Occipital lobe (tissue), 2 donors: ENCODE measurements around the gene MED17. TPM values are rescaled to one million over a fixed set of nuclear protein-coding genes. Genes with fewer than 3 reads are reported as not detected.
"Not testable (repeated sequence)": the region's sequence is repeated elsewhere in the genome, so short reads cannot be mapped to it uniquely, and the experiment has no call there.

Experiments
- DNase-seq: peaks from one replicate; lab custom pipeline; 2025; lab: John Stamatoyannopoulos, UW
- total RNA-seq: library from RNA; depleted of rRNA; stranded (reverse); fragments of >200 nt; gene quantifications from one replicate; pipeline ENCODE4 v1.2.3, GENCODE V29; 2014

MED17 gene
- total RNA-seq, 1 donor from 2014 or later: 78.0 TPM

DNA sequence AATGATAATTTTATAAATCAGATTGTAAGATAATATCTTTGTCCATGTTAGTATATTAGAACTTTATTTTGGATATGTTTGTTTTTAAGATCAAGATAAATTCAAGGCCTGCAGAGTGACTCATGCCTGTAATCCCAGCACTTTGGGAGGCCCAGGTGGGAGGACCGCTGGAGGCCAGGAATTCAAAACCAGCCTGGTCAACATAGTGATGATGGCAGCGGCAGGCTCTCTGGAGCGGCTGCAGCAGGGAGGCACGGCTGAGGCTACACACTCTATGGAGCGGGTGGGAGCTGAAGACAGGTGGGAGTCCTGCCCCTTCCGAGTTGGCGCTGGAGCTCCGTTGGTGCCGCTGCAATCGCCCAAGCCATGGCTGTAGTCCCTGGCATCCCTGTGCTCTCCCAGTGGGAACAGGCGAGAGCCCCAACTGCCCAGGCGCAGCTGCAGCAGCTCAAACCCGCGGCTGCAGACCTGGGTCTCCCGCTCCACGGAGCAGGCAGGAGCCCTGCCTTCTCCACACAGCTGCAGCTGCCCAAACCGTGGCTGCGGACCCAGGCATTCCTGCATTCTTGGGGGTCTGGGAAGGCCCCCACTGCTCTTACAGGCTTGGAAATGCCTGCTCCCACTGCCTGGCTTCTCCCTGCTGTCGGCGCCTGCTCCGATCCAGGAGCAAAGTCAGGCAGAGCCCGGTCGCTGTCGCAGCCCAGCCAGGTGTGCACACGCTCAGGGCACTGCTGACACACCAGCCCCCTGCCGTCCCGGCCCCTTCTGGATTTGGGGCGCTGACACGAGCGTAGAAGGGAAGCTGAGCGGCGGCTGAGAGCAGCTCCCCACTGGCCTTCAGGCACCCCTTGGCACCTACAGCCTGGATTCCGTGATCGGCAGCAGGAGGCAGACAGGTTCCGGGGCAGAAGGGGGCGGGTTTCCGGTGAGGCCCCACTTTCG is 25.9 kb upstream of the MED17 start:
- no peak for DNase-seq

DNA sequence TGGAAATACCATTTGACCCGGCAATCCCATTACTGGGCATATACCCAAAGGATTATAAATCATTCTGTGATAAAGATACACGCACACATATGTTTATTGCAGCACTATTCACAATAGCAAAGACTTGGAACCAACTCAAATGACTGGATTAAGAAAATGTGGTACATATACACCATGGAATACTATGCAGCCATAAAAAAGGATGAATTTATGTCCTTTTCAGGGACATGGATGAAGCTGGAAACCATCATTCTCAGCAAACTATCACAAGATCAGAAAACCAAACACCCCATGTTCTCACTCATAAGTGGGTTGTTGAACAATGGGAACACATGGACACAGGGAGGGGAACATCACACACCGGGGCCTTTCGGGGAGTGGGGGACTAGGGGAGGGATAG is 25.0 kb upstream of the MED17 start:
- not testable (repeated sequence) for DNase-seq

DNA sequence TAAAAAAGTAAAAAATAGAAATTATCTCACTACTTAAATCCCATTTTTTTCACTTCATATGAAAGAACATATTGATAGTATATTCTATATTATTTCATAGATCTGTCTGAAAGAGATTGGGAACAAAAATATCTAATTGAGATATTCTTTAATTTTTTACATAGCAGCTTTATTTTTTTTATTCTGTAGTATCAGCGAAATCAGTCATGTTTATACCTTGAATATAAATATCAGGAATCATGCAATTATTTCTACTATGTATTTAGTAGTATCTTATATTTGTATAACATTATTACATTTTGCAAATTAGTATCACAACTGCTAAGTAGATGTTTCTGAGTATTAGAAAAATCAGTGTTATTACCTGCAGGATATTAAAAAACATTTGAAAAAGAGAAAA is 22.2 kb upstream of the MED17 start:
- DNase-seq: no peak

DNA sequence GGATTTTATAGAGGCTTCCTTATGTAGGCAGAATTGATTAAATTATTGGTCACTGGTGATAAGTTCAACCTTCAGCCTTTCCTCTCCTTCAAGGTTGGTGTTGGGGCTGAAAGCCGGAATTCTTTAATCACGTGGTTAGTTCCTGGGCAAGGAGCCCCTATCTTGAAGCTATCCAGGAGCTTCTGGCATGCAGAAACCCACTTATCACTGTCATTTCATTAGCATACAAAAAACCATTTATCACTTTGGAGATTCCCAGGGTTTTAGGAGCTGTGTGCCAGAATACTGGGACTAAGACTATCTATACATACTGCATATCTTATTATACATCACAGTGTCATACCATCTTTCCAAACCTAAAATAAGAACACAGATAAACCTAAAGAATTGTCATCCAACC is 18.5 kb upstream of the MED17 start:
- no peak for DNase-seq

DNA sequence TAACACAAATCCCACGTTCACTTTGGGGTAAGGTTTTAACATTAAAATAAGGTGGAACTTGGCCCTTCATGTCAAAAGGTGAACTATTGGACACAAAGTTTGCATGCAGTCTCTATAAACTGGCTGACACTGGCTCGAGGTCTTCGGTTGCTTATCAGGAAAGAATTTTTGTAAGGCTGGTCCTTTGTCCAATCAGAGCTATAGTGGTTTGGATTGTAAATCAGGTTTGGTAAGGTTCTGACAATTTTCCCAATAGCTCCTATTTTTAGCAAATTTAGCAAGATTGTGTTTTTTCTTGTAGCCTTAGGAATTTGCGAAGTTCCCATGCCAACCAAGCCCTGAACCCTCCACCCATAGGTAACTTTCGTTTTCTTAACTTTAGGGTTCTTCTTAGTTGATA is 17.6 kb upstream of the MED17 start:
- DNase-seq: no peak

DNA sequence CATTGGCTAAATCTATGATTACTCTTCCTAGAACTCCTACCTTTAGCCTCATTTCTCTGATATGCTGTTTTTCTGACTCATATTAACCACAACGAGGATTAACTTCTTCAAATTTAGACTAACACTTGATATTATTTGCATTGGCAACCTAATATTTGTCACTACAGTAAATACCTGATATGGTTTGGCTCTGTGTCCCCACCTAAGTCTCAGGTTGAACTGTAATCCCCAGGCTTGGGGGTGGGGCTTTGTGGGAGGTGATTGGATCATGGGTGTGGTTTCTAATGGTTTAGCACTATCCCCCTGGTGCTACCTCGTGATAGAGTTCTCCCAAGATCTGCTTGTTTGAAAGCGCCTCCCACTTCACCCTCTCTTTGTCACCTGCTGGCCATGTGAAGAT is 17.1 kb upstream of the MED17 start:
- DNase-seq: no peak

DNA sequence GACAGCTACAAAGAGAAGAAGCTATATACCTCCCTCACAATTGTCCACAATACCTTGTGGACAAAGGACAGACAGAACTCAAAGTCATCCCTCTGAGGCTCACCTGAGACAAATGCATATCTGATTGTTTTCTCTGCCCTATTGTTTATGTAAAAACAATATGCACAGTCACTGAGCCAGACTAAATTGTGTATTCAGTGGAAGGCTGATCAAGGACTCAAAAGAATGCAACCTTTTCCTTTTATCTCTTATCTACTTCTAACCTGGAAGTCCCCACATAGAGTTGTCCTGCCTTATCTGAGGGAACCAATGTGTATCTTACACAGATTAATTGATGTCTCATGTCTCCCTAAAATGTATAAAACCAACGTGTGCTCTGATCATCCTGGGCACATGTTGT is 13.9 kb upstream of the MED17 start:
- no peak for DNase-seq

DNA sequence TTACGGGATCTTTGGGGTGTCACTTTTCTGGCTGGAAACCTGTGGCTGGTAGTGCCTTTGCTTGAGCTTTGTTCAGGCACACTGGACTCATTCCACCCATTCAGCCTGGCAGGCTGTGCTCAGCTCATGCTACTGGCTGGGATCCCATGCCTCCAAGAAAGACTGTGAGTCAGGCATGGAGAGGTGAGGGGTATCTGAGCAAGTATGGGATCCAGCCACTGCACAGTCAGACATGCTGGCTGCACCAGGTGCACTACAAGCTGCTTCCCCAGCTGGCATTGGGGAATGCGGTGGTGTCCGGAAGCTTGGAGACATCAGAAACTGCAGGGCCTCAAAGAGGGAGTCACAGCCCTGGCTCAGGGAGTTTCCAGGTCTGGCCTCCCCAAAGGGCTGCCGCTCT is 12.0 kb upstream of the MED17 start:
- no peak for DNase-seq

DNA sequence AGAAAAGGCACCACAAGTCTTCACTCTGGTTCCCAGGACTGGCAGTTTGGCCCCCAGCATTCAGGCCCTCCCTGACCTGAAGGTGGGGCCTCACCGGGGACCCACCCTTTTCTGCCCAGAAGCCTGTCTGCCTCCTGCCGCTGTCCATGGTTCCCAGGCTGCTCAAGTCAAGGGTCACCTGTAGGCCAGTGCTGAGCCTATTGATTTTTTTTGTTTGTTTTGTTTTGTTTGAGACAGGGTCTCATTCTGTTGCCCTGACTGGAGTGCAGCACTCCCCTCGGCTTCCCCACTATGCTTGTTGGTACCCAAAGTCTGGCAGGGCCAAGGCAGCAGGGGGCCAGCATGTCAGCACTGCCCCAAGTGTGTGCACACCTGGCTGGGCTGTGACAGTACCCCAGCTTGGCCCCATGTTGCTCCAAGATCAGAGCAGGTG is 11.0 kb upstream of the MED17 start:
- DNase-seq: no peak

DNA sequence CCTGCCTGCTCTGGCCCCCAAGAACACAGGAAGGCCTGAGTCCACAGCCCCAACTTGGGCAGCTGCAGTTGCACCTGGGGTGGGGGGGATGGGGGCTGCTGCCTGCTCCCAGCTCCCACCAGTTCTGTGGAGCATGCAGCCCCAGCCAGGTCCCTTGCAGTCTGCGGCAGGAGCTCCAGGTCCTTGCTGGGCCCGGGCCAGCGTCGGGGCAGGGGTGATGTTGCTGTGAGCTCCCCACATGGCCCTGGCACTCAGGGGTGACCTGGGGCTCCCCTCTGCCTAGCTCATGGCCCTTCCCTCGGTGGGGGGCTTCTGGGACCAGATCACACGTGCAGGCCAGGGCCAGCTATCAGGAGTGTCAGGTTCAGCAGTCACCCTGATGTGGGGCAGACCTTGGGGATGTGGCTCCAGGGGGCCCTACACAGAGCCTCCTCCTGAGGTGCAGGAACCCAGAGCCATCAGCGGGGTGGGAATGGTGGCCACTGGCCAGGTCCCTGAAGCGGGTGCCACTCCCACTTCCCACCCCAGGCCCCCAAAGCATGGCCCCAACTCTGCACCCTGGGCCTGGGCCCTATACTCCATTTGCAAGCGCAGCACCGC is 10.4 kb upstream of the MED17 start:
- no peak for DNase-seq

DNA sequence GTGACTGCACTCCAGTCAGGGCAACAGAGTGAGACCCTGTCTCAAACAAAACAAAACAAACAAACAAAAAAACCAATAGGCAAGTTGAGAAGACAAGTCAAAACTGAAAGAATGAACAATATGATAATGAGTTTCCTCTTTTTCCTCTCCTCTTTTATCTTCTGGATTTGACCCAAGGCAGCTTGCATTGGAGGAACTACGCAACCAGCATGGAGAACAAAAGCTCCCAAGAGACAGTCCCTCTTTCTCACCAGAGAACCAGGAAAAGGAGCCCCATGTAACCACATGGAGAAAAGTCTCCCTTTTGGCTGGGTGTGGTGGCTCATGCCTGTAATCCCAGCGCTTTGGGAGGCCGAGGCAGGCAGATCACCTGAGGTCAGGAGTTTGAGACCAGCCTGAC is 9.5 kb upstream of the MED17 start:
- not testable (repeated sequence) for DNase-seq

DNA sequence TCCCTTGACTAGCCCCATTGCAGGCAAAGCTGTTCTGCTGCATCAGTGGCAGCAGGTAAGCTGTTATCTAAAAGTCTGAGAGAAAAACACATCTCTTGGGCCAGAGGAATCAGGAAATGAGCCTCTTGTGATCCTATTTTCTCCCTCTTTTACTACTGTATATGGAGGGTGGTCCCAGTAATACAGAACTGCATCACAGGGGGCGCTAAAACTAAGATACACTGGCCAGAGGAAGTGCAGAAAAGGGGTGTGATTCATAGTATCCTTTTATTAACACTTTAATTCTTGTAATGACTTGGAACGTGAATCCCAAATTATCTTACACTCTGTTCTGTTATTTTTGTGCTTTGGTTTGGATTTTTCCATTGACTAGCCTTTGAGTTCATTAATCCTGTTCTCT is 8.8 kb upstream of the MED17 start:
- no peak for DNase-seq

DNA sequence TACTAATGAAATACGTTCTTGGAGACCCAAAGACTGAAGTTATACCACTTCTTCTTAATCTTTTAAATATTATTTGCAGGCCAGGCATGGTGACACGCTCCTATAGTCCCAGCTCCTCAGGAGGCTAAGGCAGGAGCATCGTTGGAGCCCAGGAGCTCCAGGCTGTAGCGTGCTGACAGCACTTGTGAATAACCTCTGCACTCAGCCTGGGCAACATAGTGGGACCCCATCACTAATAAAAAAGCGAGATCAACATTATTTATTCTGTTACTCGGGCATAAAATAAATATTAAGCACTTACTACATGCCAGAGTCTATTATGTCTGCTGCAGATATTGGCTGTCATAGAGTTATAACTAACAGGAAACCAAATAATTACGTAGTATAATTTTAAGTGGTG is 720 bp upstream of the MED17 start:
- DNase-seq: no peak

DNA sequence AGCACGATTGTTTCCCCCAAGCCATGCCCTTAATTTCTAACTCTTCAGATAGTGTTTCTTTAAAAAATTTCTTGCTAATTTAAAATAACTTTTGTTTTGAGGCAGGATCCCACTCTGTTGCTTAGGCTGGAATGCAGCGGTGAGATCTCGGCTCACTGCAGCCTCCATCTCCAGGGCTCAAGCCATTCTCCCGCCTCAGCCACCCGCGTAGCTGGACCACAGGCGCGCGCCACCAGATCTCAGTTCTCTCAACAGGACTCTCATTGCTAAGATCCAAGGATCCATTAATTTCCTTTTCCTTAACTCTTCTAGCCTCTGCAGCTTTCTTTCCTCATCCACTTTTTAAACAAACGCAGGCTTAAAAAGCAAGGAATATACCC is 327 bp upstream of the MED17 start:
- DNase-seq: no peak

DNA sequence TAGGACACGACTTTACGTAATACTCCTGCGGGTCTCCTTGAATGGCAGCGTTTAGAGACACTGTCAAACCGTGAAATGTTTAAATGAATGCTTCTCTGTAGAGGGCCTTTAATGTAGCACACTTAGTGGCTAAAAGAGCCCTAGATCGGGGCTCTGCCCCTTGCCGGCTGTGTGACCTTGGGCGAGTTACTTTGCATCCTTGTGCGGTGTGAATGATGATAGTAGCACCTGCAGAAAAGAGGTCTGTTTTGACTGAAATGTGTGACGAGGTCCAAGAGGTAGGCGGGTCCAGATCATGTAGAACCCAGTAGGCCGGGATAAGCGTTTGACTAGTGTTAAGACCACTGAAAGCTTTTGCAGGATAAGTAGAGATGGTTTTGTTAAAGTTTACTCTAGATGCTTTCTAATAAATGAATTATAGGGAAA is 866 bp downstream of the MED17 start:
- no peak for DNase-seq

DNA sequence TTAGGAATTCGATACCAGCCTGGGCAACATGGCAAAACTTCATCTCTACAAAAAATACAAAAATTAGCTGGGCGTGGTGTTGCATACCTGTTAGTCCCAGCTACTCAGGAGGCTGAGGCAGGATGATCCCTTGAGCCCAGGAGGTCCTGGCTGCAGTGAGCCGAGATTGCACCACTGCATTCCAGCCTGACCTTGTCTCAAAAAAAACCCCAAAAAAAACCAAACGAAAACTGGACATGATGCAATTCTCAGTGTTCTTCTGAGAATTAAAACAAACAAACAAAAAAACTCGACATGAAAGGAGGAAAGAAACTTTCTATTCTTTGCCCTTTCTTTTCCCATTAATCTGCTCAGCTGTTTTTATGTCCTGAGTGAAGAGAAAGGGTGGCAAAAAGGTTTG is 7.4 kb downstream of the MED17 start:
- DNase-seq: no peak

DNA sequence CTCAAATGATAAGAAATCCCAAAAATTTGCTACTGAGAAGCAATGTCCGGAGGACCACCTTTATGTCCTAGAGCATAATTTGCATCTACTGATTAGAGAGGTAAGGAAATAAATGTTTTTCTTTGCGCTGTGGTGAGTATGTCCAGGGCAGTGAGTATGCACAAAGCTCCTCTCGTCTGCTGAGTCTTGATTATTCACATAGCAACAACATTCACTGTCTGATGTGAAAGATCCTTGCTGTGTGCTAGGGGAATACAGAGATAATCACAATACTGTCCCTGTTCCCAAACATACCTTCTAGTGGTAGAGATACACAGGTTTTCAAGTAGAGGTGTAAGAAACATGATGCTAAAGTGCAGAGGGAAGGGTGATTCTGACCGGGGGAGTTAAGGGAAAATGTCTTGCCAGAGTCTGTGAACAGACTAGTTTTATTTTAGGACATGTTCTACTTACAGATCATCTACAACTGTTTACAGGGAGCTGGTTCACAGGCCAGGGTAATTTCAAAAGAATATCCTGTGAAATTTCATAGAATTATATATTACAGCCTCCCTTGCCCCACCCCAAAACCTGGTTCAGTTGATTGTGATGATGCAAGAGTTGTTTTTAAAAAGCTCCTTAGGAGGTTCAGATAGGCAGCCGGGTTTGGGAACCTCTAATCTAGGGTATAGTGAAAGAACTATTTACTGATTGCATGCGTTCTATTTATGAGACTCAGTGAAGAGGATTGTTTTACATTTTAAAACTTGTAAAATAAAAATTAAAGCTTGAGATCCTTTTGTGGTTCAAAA is 12.6 kb downstream of the MED17 start:
- DNase-seq: no peak

DNA sequence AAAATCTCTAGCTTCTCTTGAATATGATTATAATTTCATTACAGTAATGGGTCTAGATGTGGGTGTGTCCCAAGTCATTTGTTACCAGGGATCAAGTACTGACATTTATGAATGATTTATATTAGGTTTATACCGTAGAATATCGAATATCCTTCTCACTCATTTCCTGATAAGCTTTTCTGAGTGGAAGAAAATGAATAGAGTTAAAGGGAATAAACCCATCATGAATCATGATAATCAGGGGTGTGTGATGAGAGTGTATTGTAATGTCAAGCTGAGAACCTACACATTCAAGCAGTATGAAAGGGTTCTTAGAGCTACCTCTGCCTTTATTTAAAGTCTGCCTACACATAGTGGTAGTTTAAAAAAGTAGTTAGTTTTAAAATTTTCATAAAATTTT is 17.3 kb downstream of the MED17 start:
- DNase-seq: no peak

DNA sequence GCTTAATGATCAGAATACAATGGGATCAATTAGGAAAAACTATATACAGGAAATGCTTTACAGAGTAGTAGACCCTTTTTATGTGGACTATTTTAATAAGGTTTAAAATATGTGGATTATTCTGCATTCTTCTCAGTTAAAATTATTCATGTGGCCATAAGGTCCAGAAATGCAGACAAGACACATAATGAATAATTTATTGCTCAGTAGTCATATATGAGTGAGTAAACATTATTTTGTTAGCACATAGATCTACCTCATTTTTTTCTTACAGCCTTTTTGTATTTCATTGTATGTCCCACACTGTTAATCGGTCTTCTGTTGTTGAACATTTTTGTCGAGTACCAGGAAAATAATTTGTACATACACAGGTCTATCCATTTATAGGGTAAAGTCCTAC is 20.8 kb downstream of the MED17 start:
- no peak for DNase-seq

DNA sequence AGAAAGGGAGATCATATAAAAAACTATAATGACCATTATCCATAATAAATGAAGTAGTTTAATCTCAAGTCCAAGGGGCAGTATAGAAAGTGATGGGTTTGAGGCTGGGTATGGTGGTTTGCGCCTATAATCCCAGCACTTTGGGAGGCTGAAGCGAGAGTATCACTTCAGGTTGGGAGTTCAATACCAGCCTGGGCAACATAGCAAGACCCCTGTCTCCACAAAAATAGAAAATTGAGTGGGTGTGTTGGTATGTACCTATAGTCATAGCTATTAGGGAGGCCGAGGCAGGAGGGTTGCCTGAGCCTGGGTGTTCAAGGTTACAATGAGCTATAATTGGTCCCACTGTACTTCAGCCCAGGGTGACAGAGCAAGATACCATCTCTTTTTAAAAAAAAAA is 23.9 kb downstream of the MED17 start:
- no peak for DNase-seq

DNA sequence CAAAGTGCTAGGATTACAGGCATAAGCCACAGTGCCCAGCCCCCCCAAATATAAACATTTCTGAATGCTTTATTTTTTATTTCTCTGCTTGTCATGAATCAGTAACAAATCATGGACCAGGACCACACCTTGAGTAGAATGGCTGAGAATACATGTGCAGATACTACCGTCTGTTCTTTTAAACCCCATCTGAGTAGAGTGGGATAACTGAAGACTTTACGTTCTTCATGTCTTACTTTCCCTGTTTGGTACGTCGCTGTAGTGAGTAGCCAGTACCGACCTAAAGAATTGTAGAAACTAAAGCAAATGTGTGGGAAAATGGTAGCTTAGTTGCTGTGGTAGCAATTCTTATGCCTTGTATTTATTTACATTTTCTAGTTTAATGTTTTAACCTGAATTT is 29.9 kb downstream of the MED17 start:
- DNase-seq: no peak

DNA sequence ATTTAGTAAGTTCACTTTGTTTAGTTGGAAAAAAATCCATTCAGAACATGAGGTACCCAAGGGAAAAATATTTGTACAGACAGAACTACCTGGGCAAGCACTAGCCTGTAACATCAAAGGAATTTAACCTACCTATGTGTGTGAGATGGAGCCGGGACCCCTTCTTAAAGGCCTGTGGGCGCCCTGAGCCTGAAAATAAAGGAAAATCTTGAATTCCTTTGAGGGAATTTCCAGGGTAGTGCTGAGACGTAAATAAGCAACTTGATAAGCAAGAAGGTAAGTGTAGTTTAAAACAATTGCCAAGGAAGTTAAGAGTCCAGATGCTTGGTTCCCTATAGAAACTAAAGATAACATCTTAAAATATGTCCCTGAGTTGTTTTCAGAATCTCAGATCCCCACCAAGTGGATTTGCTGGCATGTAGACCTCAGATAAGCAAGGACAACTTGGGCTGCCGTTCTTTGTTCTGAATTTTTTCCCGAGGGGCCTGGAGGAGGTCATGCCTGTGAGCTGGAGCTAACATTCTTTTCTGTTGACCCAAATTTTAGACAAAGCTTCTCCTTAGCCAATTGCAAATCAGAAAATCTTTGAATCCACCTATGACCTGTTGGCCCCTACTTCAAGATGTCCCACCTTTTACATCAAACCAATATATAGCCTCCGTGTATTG is 31.0 kb downstream of the MED17 start:
- no peak for DNase-seq
